ENCODE measurements around the gene NMNAT2.

- TF ChIP-seq CHCHD3 (CRISPR knock-in tag; IDR thresholded peaks at IDR 0.05) (no peak), ZBTB49 (CRISPR knock-in tag; IDR thresholded peaks at IDR 0.05; ENCODE audit: borderline replicate concordance) (no peak), HDAC1 (CRISPR knock-in tag; IDR thresholded peaks at IDR 0.05) (no peak), ZNF335 (CRISPR knock-in tag; IDR thresholded peaks at IDR 0.05) (no peak), POLR2A (IDR thresholded peaks at IDR 0.05; ENCODE audit: insufficient read depth in 1 of 2, low read depth in 2 of 2, low read length in 2 of 2) (no peak)
Measured at GRCh38 chr1:183419399-183419798, 1.2 kb upstream of the NMNAT2 start.

Data from HepG2 (cell line).